ENCODE measurements around the gene CYGB. TPM values are rescaled to one million over a fixed set of nuclear protein-coding genes. Genes with fewer than 3 reads are reported as not detected.
A peak's percentile ranks its signal among the peaks of the same experiment; 100 is the strongest.

Gene CYGB
- total RNA-seq, 1 donor from 2014 or later = 49.9 TPM

DNA sequence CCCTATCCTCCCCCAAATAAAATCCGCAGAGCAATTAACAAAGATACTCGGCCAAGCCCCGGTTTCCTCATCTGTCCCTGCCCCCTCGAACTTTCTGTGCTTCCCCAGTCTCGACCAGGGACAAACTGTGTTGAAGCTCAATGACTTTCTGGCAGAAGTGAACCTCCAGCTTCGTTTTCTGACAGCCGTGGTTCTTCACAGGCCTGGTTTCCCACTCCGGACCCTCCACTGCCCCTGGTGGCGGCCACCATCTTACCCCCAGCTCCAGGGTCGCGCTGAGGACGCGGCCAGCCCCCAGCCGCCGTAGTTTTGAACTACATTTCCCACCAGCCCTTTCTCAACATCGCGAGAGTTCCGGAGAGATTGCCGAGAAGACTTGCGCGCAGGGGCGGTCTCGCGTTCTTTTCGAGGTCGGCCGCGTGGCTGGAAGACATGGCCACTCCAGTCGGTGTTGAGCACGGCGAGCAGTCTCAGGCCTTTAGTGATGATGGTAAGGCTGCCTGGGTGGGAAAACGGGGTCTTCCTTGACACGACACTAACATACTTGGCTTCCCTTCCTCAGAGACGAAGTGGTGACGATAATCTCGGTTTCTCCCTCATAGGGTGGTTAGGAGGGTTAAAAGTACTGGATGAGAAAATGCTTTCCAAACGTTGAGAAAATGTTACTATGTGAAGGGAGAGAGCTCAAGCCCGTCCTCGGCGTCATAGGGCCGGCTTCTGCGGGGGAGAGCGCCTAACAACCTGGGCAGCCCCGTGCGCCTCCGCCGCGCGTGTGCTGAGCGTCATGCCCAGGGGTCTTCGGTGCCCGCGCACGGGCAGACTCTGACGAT, 20.1 kb upstream of the CYGB start:
- DNase-seq (ENCODE audit: low read depth) = peak; percentile 76
- TF ChIP-seq, protein P1, sequence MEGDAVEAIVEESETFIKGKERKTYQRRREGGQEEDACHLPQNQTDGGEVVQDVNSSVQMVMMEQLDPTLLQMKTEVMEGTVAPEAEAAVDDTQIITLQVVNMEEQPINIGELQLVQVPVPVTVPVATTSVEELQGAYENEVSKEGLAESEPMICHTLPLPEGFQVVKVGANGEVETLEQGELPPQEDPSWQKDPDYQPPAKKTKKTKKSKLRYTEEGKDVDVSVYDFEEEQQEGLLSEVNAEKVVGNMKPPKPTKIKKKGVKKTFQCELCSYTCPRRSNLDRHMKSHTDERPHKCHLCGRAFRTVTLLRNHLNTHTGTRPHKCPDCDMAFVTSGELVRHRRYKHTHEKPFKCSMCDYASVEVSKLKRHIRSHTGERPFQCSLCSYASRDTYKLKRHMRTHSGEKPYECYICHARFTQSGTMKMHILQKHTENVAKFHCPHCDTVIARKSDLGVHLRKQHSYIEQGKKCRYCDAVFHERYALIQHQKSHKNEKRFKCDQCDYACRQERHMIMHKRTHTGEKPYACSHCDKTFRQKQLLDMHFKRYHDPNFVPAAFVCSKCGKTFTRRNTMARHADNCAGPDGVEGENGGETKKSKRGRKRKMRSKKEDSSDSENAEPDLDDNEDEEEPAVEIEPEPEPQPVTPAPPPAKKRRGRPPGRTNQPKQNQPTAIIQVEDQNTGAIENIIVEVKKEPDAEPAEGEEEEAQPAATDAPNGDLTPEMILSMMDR (conservative IDR thresholded peaks at IDR 0.05; ENCODE audit: low read depth, low read length) = peak; percentile 47
- H3K4me3 ChIP-seq (ENCODE audit: low read depth, low read length) = peak overlapping the region; percentile 92

DNA sequence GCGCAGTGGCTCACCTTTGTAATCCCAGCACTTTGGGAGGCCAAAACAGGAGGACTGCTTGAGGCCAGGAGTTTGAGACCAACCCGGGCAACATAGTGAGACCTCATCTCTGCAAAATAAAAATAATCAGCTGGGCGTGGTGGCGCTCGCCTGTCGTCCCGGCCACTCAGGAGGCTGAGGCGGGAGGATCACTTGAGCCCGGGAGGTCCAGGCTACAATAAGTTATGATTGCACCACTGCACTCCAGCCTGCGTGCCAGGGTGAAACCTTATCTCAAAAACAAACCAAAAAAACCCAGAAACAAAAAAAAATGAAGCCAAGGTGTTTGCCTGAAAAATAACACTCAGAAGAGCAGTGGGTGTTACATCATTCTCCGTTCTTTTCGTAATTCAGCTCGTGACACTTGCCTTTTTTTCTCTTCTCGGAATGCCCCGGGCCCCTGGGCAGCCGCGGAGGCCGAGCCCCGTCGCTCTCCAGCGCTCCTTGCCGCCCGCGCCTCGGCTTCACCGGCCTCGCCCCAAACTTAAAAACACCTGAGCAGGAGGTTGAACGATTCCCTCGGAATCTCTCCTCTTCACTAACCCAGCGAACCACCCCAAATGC, 19.4 kb upstream of the CYGB start:
- no peak for DNase-seq (ENCODE audit: low read depth)
- TF ChIP-seq, protein P1 (conservative IDR thresholded peaks at IDR 0.05; ENCODE audit: low read depth, low read length) = no peak

GRCh38 chr17:76554131-76554530, 16.6 kb upstream of the CYGB start:
- peak; percentile 68 for DNase-seq (ENCODE audit: low read depth)
- no peak overlapping the region for H3K4me3 ChIP-seq (ENCODE audit: low read depth, low read length)
- TF ChIP-seq, protein P1 (conservative IDR thresholded peaks at IDR 0.05; ENCODE audit: low read depth, low read length) = no peak

More for the DNA sequence above, 19.4 kb upstream of the CYGB start:
- H3K4me3 ChIP-seq (ENCODE audit: low read depth, low read length) = peak overlapping the region; percentile 92

- no peak overlapping the region for H3K4me3 ChIP-seq (ENCODE audit: low read depth, low read length)
- TF ChIP-seq, protein P1 (conservative IDR thresholded peaks at IDR 0.05; ENCODE audit: low read depth, low read length) = no peak
- no peak for DNase-seq (ENCODE audit: low read depth)
Observed at GRCh38 chr17:76553178-76553908, 15.8 kb upstream of the CYGB start.

- TF ChIP-seq, protein P1 (conservative IDR thresholded peaks at IDR 0.05; ENCODE audit: low read depth, low read length) = no peak
- H3K4me3 ChIP-seq (ENCODE audit: low read depth, low read length) = no peak overlapping the region
- no peak for DNase-seq (ENCODE audit: low read depth)
Observed at GRCh38 chr17:76551685-76552084, 14.2 kb upstream of the CYGB start.

DNA sequence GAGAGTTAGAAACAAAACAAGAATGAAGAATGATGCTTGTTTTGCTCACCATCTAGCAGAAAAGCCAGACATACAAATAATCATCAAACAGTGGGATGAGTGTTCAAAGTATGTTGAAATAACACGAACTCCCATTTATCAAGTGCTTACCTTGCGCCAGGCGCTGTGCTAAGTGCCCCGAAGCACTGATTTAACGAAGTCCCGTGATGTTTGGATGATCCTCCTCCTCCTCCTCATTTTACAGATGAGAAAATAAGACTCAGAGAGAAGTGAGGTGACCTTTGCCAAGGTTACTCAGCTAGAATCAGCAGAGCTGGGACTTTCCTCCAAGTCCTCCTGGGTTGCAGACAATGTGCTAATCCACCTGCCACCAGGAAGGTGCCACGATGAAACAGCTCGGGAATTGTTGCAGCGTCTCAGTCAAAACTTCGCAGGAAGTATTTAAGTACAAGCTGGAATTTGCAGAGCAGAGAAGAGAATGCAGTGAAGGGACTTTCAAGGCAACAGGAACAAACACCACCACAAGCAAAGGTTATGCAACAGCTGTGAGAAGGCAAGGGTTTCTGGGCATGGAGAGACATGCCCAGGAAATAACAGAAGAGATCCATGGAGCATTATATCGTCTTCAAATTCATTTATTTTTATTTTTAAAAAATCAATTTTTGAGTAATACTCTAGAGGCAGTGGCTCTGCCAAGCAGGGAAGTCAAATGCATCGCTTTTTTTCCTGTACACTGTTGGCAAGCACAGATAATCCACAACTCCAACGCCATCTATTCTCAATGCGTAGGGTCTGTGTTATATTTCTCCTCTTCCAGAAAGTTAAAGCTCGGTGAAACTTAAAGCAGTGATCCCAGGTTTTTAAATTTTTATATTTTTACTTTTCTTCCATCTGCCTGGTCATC, 13.5 kb upstream of the CYGB start:
- H3K4me3 ChIP-seq (ENCODE audit: low read depth, low read length) = no peak overlapping the region
- DNase-seq (ENCODE audit: low read depth) = peak; percentile 80
- TF ChIP-seq, protein P1 (conservative IDR thresholded peaks at IDR 0.05; ENCODE audit: low read depth, low read length) = no peak
